ENCODE measurements around the gene TMEM201.

GRCh38 chr1:9590945-9591668 lies 2.4 kb downstream of the TMEM201 start:
- no peak for TF ChIP-seq NR3C1 (CRISPR knock-in tag; conservative IDR thresholded peaks at IDR 0.05; ENCODE audit: low read depth)
- TF ChIP-seq CTCF (IDR thresholded peaks at IDR 0.05): no peak
- TF ChIP-seq SP1 (CRISPR knock-in tag; conservative IDR thresholded peaks at IDR 0.05): no peak
- no peak for TF ChIP-seq IRF2 (CRISPR knock-in tag; IDR thresholded peaks at IDR 0.05; ENCODE audit: borderline replicate concordance, low read depth)
- TF ChIP-seq CREM (CRISPR knock-in tag; IDR thresholded peaks at IDR 0.05): no peak
- no peak for TF ChIP-seq E2F4 (CRISPR knock-in tag; IDR thresholded peaks at IDR 0.05; ENCODE audit: borderline replicate concordance, low read depth)
- TF ChIP-seq FOXJ3 (CRISPR knock-in tag; IDR thresholded peaks at IDR 0.05; ENCODE audit: borderline replicate concordance): no peak

Measured in WTC11 (cell line).